OCI-LY3 (cell line): ENCODE data around the gene KCNE4.

Source experiments
- H2AFZ ChIP-seq: fragments of 200-600, 300-600 bp; shearing (Covaris generic); 2 replicates; pipeline ENCODE4 v1.6.0; 2014; ENCODE audit warnings: antibody characterized with exemption, low read depth, low read length
- H3K27ac ChIP-seq: fragments of 200-600, 300-600 bp; sonication (generic); 2 replicates; pipeline ENCODE4 v1.5.1; 2014; ENCODE audit warnings: mild to moderate bottlenecking, low read length, moderate library complexity, mixed read lengths
- H3K27me3 ChIP-seq: fragments of 200-600, 300-600 bp; sonication (generic); 2 replicates; pipeline ENCODE4 v1.6.1; 2014; ENCODE audit warnings: low read depth, low read length, mixed read lengths
- H3K36me3 ChIP-seq: fragments of 200-600, 300-600 bp; sonication (generic); replicated peaks from 2 replicates; pipeline ENCODE3; 2014; ENCODE audit warnings: low read depth, low read length, mixed read lengths
- H3K4me1 ChIP-seq: fragments of 300-600, 200-600 bp; sonication (generic); 2 replicates; pipeline ENCODE4 v1.6.1; 2014; ENCODE audit warnings: low read length, mixed read lengths
- H3K4me2 ChIP-seq: fragments of 200-600, 300-600 bp; sonication (generic); 2 replicates; pipeline ENCODE4 v1.6.1; 2014; ENCODE audit warnings: low read length, mixed read lengths
- H3K4me3 ChIP-seq: fragments of 300-600, 200-600 bp; sonication (generic); 2 replicates; pipeline ENCODE4 v1.5.1; 2014; ENCODE audit warnings: antibody characterized with exemption, mild to moderate bottlenecking, low read length, moderate library complexity
- H3K79me2 ChIP-seq: fragments of 300-600, 200-600 bp; shearing (Covaris generic); 2 replicates; pipeline ENCODE4 v1.6.1; 2014; ENCODE audit warnings: mild to moderate bottlenecking, low read length, mixed read lengths
- H3K9ac ChIP-seq: fragments of 300-600, 200-600 bp; shearing (Covaris generic); 2 replicates; pipeline ENCODE4 v1.6.0; 2014; ENCODE audit warnings: mild to moderate bottlenecking, low read length, moderate library complexity
- H3K9me3 ChIP-seq: fragments of 200-600, 300-600 bp; shearing (Covaris generic); 2 replicates; pipeline ENCODE4 v1.6.1; 2014; ENCODE audit warnings: low read length, mixed read lengths; ENCODE audit not compliant: insufficient read depth
- H4K20me1 ChIP-seq: fragments of 200-600, 300-600 bp; sonication (generic); 2 replicates; pipeline ENCODE4 v1.6.1; 2016; ENCODE audit warnings: low read length, mixed read lengths; ENCODE audit not compliant: insufficient read depth
- EZH2phosphoT487 ChIP-seq: fragments of 200-600 bp; shearing (Covaris generic); IDR thresholded peaks from 2 replicates; pipeline ENCODE4 v1.6.1; 2018; ENCODE audit warnings: antibody characterized with exemption, mixed run types, low read depth
- TF ChIP-seq, protein P1 (sequence below): fragments of 200-600, 300-600 bp; sonication (generic); IDR thresholded peaks from 2 replicates; pipeline ENCODE4 v1.5.1; 2014; ENCODE audit warnings: antibody characterized with exemption, low read length, low read depth

Gene KCNE4

DNA sequence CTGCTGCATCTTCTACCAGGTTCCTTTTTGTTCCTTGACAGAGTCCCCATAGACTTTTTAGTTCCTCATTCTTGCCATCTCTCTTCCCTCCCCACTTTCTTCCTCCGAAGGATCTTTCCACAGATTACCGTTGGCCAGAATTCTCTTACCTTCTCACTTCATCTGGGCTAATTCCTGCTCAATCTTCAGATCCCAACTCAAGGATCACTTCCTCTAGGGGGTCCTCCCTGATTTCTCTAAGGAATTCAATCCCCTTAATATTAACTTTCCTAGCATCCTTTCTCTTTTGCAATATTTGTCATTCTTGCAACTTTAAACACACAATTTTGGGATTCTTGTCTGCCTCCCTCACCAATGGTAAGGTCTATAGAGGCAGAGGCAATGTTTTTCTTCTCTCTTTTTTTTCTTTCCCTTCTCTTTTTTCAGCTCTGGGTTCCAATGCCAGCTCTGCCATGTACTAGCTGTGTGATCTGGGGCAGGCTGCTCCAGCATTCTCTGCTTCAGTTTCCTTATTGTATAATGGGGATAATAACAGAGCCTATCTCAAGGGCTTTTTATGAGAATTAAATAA lies 5.4 kb upstream of the KCNE4 start:
- Histone ChIP-seq H3K4me2 (no peak overlapping the region), H2AFZ (no peak overlapping the region), H3K36me3 (no peaks in the 10 kb centered on the region)

DNA sequence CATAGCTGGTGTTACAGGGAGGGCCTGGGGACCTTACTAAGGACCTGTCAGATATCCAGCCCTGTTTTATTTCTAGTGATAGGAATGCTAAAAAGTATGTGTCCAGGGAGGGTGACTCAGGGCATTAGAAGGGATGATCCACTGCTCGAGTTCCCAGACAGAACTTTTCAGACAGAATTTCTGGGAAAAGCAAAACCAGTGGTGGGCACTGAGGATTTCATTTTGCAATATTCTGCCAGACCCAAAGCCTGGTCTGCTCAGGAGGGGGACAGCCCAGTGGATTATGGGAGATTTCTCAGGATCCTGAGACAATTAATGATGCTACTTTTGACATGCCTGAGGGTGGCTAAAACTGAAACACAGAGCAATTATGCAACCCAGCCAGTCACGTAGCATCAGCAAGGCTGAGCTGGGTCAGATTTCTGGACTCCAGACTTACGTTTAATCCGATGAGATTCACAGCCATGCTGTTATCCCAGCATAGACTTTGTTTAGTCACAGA lies 4.7 kb upstream of the KCNE4 start:
- no peaks in the 10 kb centered on the region for H4K20me1 ChIP-seq
- no peaks in the 10 kb centered on the region for H3K9me3 ChIP-seq
- no peak overlapping the region for H3K9ac ChIP-seq
- no peaks in the 10 kb centered on the region for H3K27me3 ChIP-seq
- H3K27ac ChIP-seq = no peak overlapping the region
- no peaks in the 10 kb centered on the region for H3K79me2 ChIP-seq
- H3K4me2 ChIP-seq = no peak overlapping the region
- H3K4me3 ChIP-seq = no peak overlapping the region
- H3K36me3 ChIP-seq = no peaks in the 10 kb centered on the region
- H2AFZ ChIP-seq = no peak overlapping the region
- 0 out of 2 replicates have a peak, but pooled peaks cover 2% of the 10 kb centered on the region for H3K4me1 ChIP-seq
- TF ChIP-seq, protein P1, sequence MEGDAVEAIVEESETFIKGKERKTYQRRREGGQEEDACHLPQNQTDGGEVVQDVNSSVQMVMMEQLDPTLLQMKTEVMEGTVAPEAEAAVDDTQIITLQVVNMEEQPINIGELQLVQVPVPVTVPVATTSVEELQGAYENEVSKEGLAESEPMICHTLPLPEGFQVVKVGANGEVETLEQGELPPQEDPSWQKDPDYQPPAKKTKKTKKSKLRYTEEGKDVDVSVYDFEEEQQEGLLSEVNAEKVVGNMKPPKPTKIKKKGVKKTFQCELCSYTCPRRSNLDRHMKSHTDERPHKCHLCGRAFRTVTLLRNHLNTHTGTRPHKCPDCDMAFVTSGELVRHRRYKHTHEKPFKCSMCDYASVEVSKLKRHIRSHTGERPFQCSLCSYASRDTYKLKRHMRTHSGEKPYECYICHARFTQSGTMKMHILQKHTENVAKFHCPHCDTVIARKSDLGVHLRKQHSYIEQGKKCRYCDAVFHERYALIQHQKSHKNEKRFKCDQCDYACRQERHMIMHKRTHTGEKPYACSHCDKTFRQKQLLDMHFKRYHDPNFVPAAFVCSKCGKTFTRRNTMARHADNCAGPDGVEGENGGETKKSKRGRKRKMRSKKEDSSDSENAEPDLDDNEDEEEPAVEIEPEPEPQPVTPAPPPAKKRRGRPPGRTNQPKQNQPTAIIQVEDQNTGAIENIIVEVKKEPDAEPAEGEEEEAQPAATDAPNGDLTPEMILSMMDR = no peak
- TF ChIP-seq EZH2phosphoT487 = no peak

More for the DNA sequence above, 5.4 kb upstream of the KCNE4 start:
- H3K9me3 ChIP-seq = no peaks in the 10 kb centered on the region
- H3K27ac ChIP-seq = no peak overlapping the region
- no peaks in the 10 kb centered on the region for H3K79me2 ChIP-seq
- H4K20me1 ChIP-seq = no peaks in the 10 kb centered on the region
- H3K4me3 ChIP-seq = no peak overlapping the region
- no peak overlapping the region for H3K9ac ChIP-seq
- 0 out of 2 replicates have a peak, but pooled peaks cover 2% of the 10 kb centered on the region for H3K4me1 ChIP-seq
- no peaks in the 10 kb centered on the region for H3K27me3 ChIP-seq
- no peak for TF ChIP-seq EZH2phosphoT487
- TF ChIP-seq, protein P1 = no peak

DNA sequence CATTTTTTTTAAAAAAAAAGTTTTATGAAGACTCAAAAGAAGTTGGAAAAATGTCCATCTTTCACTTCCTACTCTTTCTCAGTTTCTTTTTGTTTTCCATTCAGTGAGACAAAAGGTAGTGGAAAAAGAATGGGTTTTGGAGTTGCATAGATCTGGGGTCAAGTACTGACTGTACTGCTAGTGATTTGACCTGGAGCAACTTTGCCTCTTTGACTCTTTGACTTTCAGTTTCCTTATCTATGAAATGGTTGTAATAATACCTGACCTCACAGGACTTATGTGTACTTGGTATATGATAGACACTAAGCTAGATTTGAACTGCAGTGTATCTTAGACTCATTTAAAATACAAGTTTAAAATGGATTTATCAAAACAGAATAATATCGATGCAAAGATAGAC lies 3.5 kb upstream of the KCNE4 start:
- no peak for TF ChIP-seq EZH2phosphoT487
- TF ChIP-seq, protein P1 = no peak

DNA sequence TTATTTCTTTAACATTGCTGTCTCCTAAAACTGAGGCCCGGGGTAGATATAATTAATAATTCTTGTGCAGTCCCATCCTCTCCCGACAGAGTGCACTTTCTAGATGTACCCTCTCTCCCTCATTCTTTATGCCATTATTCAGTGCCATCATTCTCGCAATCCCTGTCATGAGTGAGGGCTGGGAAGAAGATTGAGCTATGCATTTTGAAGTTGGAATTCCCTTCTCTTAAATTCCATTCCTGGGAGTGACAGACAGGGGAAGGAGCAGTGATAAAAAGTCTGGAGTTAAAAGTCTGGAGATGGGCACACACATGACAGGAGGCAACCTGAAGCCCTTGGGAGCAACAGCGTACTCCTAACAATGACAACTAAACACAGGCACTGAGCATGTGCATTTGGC lies 2.6 kb upstream of the KCNE4 start:
- 0 out of 2 replicates have a peak, but pooled peaks cover 2% of the 10 kb centered on the region for H3K4me1 ChIP-seq
- H3K27ac ChIP-seq = no peak overlapping the region
- H3K27me3 ChIP-seq = no peaks in the 10 kb centered on the region
- H3K36me3 ChIP-seq = no peaks in the 10 kb centered on the region
- no peaks in the 10 kb centered on the region for H4K20me1 ChIP-seq
- H3K9ac ChIP-seq = no peak overlapping the region
- no peak overlapping the region for H2AFZ ChIP-seq
- TF ChIP-seq EZH2phosphoT487 = no peak
- TF ChIP-seq, protein P1 = no peak
- H3K4me3 ChIP-seq = no peak overlapping the region
- H3K4me2 ChIP-seq = no peak overlapping the region
- no peaks in the 10 kb centered on the region for H3K9me3 ChIP-seq
- no peaks in the 10 kb centered on the region for H3K79me2 ChIP-seq

More for the DNA sequence above, 3.5 kb upstream of the KCNE4 start:
- Histone ChIP-seq H3K27me3 (no peaks in the 10 kb centered on the region), H3K27ac (no peak overlapping the region), H3K9me3 (no peaks in the 10 kb centered on the region), H4K20me1 (no peaks in the 10 kb centered on the region), H3K4me1 (0 out of 2 replicates have a peak, but pooled peaks cover 2% of the 10 kb centered on the region), H3K4me2 (no peak overlapping the region), H3K79me2 (no peaks in the 10 kb centered on the region), H3K36me3 (no peaks in the 10 kb centered on the region), H3K4me3 (no peak overlapping the region), H2AFZ (no peak overlapping the region), H3K9ac (no peak overlapping the region)
